ENCODE measurements around the gene BRINP3. TPM values are rescaled to one million over a fixed set of nuclear protein-coding genes. Genes with fewer than 3 reads are reported as not detected.
A peak's percentile ranks its signal among the peaks of the same experiment; 100 is the strongest.

Gene BRINP3
- total RNA-seq, 3 donors from 2014 or later: 12.4 to 48.7 (median 14.2) TPM

- H3K36me3 ChIP-seq (ENCODE audit: low read depth): no peaks in the 10 kb centered on the region
- ATAC-seq (peak; percentile 68), DNase-seq (peak; percentile 40 to 62 (median 47))
- peaks cover 3% of the 10 kb centered on the region for H3K4me1 ChIP-seq (ENCODE audit: low read depth)
- no peaks in the 10 kb centered on the region for H3K9me3 ChIP-seq
- intact Hi-C loops (cut with DNase I, micrococcal nuclease): no loop called here
- no peak for TF ChIP-seq CTCF (IDR thresholded peaks at IDR 0.05)
- peak overlapping the region; percentile 11 for H3K4me3 ChIP-seq
These were observed 735 bp upstream of the BRINP3 start for GRCh38 chr1:190478149-190479049.

GRCh38 chr1:190476806-190477205, 858 bp downstream of the BRINP3 start:
- intact Hi-C loops (cut with DNase I, micrococcal nuclease): no loop called here
- Histone ChIP-seq H3K36me3 (ENCODE audit: low read depth) (no peaks in the 10 kb centered on the region), H3K4me1 (ENCODE audit: low read depth) (peaks cover 3% of the 10 kb centered on the region), H3K9me3 (no peaks in the 10 kb centered on the region), H3K4me3 (no peak overlapping the region)
- TF ChIP-seq CTCF (IDR thresholded peaks at IDR 0.05): no peak
- ATAC-seq: no peak
- no peak for DNase-seq

GRCh38 chr1:190476321-190476720, 1.3 kb downstream of the BRINP3 start:
- no peak overlapping the region for H3K4me3 ChIP-seq

GRCh38 chr1:190475421-190476141, 2.1 kb downstream of the BRINP3 start:
- ATAC-seq: peak; percentile 51
- Histone ChIP-seq H3K4me3 (peak overlapping the region; percentile 3), H3K9me3 (no peaks in the 10 kb centered on the region), H3K4me1 (ENCODE audit: low read depth) (peaks cover 3% of the 10 kb centered on the region), H3K36me3 (ENCODE audit: low read depth) (no peaks in the 10 kb centered on the region)
- peak; percentile 51 to 74 (median 73) for DNase-seq
- intact Hi-C loops (cut with DNase I, micrococcal nuclease): no loop called here
- no peak for TF ChIP-seq CTCF (IDR thresholded peaks at IDR 0.05)

More at GRCh38 chr1:190476321-190476720, 1.3 kb downstream of the BRINP3 start:
- no peak for TF ChIP-seq CTCF (IDR thresholded peaks at IDR 0.05)
- intact Hi-C loops (cut with DNase I, micrococcal nuclease): no loop called here
- H3K4me1 ChIP-seq (ENCODE audit: low read depth): peaks cover 3% of the 10 kb centered on the region
- no peaks in the 10 kb centered on the region for H3K36me3 ChIP-seq (ENCODE audit: low read depth)
- DNase-seq (peak in 1 of 3 donors; percentile 24), ATAC-seq (no peak)
- no peaks in the 10 kb centered on the region for H3K9me3 ChIP-seq

GRCh38 chr1:190474650-190475211, 2.9 kb downstream of the BRINP3 start:
- peak; percentile 40 to 68 (median 59) for DNase-seq
- intact Hi-C loops (cut with DNase I, micrococcal nuclease): no loop called here
- no peak for TF ChIP-seq CTCF (IDR thresholded peaks at IDR 0.05)
- Histone ChIP-seq H3K36me3 (ENCODE audit: low read depth) (no peaks in the 10 kb centered on the region), H3K4me1 (ENCODE audit: low read depth) (peaks cover 3% of the 10 kb centered on the region), H3K9me3 (no peaks in the 10 kb centered on the region), H3K4me3 (peak overlapping the region; percentile 12)
- peak; percentile 70 for ATAC-seq
